Measurements from ENCODE around the gene MLLT3. TPM values are rescaled to one million over a fixed set of nuclear protein-coding genes. Genes with fewer than 3 reads are reported as not detected.

The MLLT3 gene
- total and polyA plus RNA-seq, 2 of the 13 experiments (the other 11 are each of a cell fraction or from before 2014, with no cell fraction given) = 12.3 to 12.6 TPM

- TF ChIP-seq MTERF4 (CRISPR knock-in tag; IDR thresholded peaks at IDR 0.05) = no peak
- TF ChIP-seq BORCS8-MEF2B (CRISPR knock-in tag; IDR thresholded peaks at IDR 0.05) = no peak
- TF ChIP-seq PRDM15 (CRISPR knock-in tag; IDR thresholded peaks at IDR 0.05) = peak; percentile 96
- no peak for TF ChIP-seq ETS1 (CRISPR knock-in tag; IDR thresholded peaks at IDR 0.05)
- peak; percentile 100 for TF ChIP-seq RXRB (CRISPR knock-in tag; IDR thresholded peaks at IDR 0.05; ENCODE audit: borderline replicate concordance)
- TF ChIP-seq ZNF710 (CRISPR knock-in tag; IDR thresholded peaks at IDR 0.05; ENCODE audit: borderline replicate concordance) = no peak
- TF ChIP-seq THRA (CRISPR knock-in tag; IDR thresholded peaks at IDR 0.05; ENCODE audit: borderline replicate concordance) = peak; percentile 100
- TF ChIP-seq ZNF317 (CRISPR knock-in tag; IDR thresholded peaks at IDR 0.05) = no peak
- TF ChIP-seq JARID2 (CRISPR knock-in tag; IDR thresholded peaks at IDR 0.05; ENCODE audit: insufficient replicate concordance) = no peak
Observed at GRCh38 chr9:20624201-20625002, 2.1 kb upstream of the MLLT3 start (continued).

Measured in HepG2 (cell line).